Transverse colon (tissue), 4 donors: ENCODE results near the gene JUP. TPM values are rescaled to one million over a fixed set of nuclear protein-coding genes. Genes with fewer than 3 reads are reported as not detected.

ENCODE experiments used
- DNase-seq: peaks from one replicate; pipeline ENCODE4 v3.0.0-alpha.2; 2019
- H3K27ac ChIP-seq, 4 donors: fragments of 200-600 bp; sonication (generic); 2 replicates each; pipeline ENCODE4 v1.5.1; 2016 to 2018; ENCODE audit warnings: inconsistent platforms in 4 of 4
- H3K27me3 ChIP-seq: fragments of 200-600 bp; sonication (generic); 2 replicates; pipeline ENCODE4 v1.5.1; 2017; ENCODE audit warnings: inconsistent platforms
- H3K36me3 ChIP-seq, 4 donors: fragments of 200-600 bp; sonication (generic); 2 replicates each; pipeline ENCODE4 v1.5.1; 2017 to 2019; ENCODE audit warnings: inconsistent platforms in 4 of 4
- H3K4me1 ChIP-seq, 4 donors: fragments of 200-600 bp; sonication (generic); 2 replicates each; pipeline ENCODE4 v1.5.1; 2017 to 2020; ENCODE audit warnings: inconsistent platforms in 4 of 4
- H3K4me3 ChIP-seq, 4 donors: fragments of 200-600 bp; sonication (generic); 1 replicate in 1 of 4; 2 replicates in 3 of 4; pipeline versions ENCODE4 v1.5.1 to v1.6.1; 2017 to 2019; ENCODE audit warnings: inconsistent platforms in 4 of 4
- H3K9me3 ChIP-seq, 2 donors: fragments of 200-600 bp; sonication (generic); 2 replicates each; pipeline ENCODE4 v1.5.1; 2017 to 2019; ENCODE audit warnings: inconsistent platforms in 2 of 2
- CTCF ChIP-seq, 5 experiments: fragments of 200-600 bp in 3 of 5; fragments of 450-650 bp in 2 of 5; sonication (generic) in 3 of 5; IDR thresholded peaks; 1 replicate in 2 of 5; 2 replicates in 3 of 5; pipeline ENCODE4 v1.5.1; 2016 to 2017; ENCODE audit warnings: antibody characterized with exemption in 5 of 5, inconsistent platforms in 3 of 5, mild to moderate bottlenecking in 2 of 5, moderate library complexity in 1 of 5
- EP300 ChIP-seq: sonication (generic); formaldehyde crosslinking; IDR thresholded peaks from one replicate; pipeline ENCODE4 v1.6.1; 2017; ENCODE audit warnings: antibody characterized with exemption, low read depth
- POLR2A ChIP-seq: fragments of 450-650 bp; IDR thresholded peaks from one replicate; pipeline ENCODE4 v1.6.1; 2016; ENCODE audit warnings: antibody characterized with exemption, mild to moderate bottlenecking, moderate library complexity
- POLR2AphosphoS5 ChIP-seq, 3 donors: sonication (generic); formaldehyde crosslinking; IDR thresholded peaks; one replicate each; pipeline ENCODE4 v1.6.1; 2016; ENCODE audit warnings: antibody characterized with exemption in 3 of 3
- WGBS, 2 donors: methylation state at CpG; one replicate each; pipeline ENCODE4 v1.1.5; 2018; ENCODE audit warnings: low coverage in 1 of 2; 5-methylcytosine and 5-hydroxymethylcytosine counted together
- in situ Hi-C, 4 donors: fragments of 200-750 bp; cut with MboI; loops; one replicate each; pipeline versions ENCODE4 v1.15.0 to v1.15.1; 2017; ENCODE audit warnings: low sequenced_read_pairs in 3 of 4, low pct_ligation_motif_present in 1 of 4, low pct_unique_long_range_greater_than_20kb in 1 of 4
- intact Hi-C: fragments of 100-400 bp; cut with DNase I; formaldehyde crosslinking; loops from one replicate; pipeline ENCODE4 v1.15.1; 2023; ENCODE audit warnings: low total_unique reads
- total RNA-seq, 4 donors: library from RNA; depleted of rRNA; stranded (reverse); fragments of >200 nt; gene quantifications; one replicate each; pipeline ENCODE4 v1.1.0, GENCODE V29; 2016

Gene JUP
- total RNA-seq, 4 donors from 2014 or later: 396 to 595 (median 513) TPM

- DNase-seq: no peak
- intact Hi-C loops (no loop called here), in situ Hi-C loops (no loop called here)
- WGBS, 2 donors: 78% methylated on average over 12 of the region's 12 CpGs; no CpG with 5 or more reads in 1 of the 2 donors
- H3K4me1 ChIP-seq: no peaks in the 10 kb centered on the region
- no peak for TF ChIP-seq POLR2A
- no peak for TF ChIP-seq EP300
- no peak for TF ChIP-seq POLR2AphosphoS5 (IDR thresholded peaks at IDR 0.05)
- TF ChIP-seq CTCF (IDR thresholded peaks at IDR 0.05): no peak
- H3K36me3 ChIP-seq: no peaks in the 10 kb centered on the region
- H3K4me3 ChIP-seq: no peak within 1 kb of the TSS
- H3K27ac ChIP-seq: no peak within 1 kb of the TSS
- peaks cover 7% of the 10 kb centered on the region for H3K27me3 ChIP-seq
- no peaks in the 10 kb centered on the region for H3K9me3 ChIP-seq
These were observed 74.7 kb downstream of the JUP start, which contains the start of gene GAST for GRCh38 chr17:41711669-41712400. GAST (plus strand) TSS chr17:41712331; CDS start chr17:41715437, 3,106 bp downstream.

GRCh38 chr17:41710472-41711090, 75.9 kb downstream of the JUP start:
- DNase-seq: no peak
- no peaks in the 10 kb centered on the region for H3K36me3 ChIP-seq
- intact Hi-C loops: no loop called here
- no peak overlapping the region for H3K4me3 ChIP-seq
- WGBS, 2 donors: 56 to 58% methylated on average over 6 to 8 of the region's 8 CpGs
- H3K27me3 ChIP-seq: peaks cover 7% of the 10 kb centered on the region
- no peak overlapping the region for H3K27ac ChIP-seq
- TF ChIP-seq POLR2AphosphoS5 (IDR thresholded peaks at IDR 0.05) (no peak), EP300 (no peak), POLR2A (no peak), CTCF (IDR thresholded peaks at IDR 0.05) (no peak)
- in situ Hi-C loops: no loop called here
- no peaks in the 10 kb centered on the region for H3K4me1 ChIP-seq
- H3K9me3 ChIP-seq: no peaks in the 10 kb centered on the region

- WGBS, 2 donors: 71 to 79% methylated on average over 2 to 10 of the region's 10 CpGs
- in situ Hi-C loops: no loop called here
- intact Hi-C loops: no loop called here
These were observed 78.5 kb downstream of the JUP start for GRCh38 chr17:41707803-41708669.

More at GRCh38 chr17:41707803-41708669, 78.5 kb downstream of the JUP start:
- Histone ChIP-seq H3K27ac (no peak overlapping the region), H3K9me3 (no peaks in the 10 kb centered on the region), H3K4me1 (no peaks in the 10 kb centered on the region), H3K27me3 (peaks cover 7% of the 10 kb centered on the region), H3K4me3 (no peak overlapping the region), H3K36me3 (no peaks in the 10 kb centered on the region)
- DNase-seq: no peak
- TF ChIP-seq POLR2AphosphoS5 (IDR thresholded peaks at IDR 0.05) (no peak), EP300 (no peak), CTCF (IDR thresholded peaks at IDR 0.05) (no peak), POLR2A (no peak)
